ENCODE results near the gene NDC1.

DNA sequence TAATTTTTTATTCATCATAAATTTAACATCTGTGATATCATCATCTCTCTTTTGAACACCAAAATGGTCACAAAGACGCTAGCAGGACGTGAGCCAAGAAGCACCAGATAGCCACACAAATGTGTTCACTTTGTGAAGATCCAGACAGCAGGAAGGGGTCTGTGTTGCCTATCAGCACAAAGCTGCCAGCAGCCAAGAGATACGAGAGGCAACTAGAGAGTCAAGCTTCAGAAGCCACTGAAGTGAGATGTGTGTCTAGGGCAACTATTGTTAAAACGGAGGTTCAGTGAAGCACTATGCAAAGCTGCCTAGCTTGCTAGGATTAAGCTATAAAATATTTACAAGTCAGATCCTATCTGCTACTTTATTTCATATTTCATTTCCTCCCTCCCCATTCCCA is 45.3 kb downstream of the NDC1 start:
- TF ChIP-seq POLR2A (IDR thresholded peaks at IDR 0.05; ENCODE audit: low read length), result no peak
- TF ChIP-seq GATA1 (IDR thresholded peaks at IDR 0.05; ENCODE audit: low read depth, low read length), result no peak
